Fibroblast of skin of left biceps (primary cell): ENCODE measurements around the gene TERT.
"Not testable (repeated sequence)": the region's sequence is repeated elsewhere in the genome, so short reads cannot be mapped to it uniquely, and the experiment has no call there.

Experiments
- DNase-seq, 2 experiments: peaks; one replicate each; pipeline ENCODE4 v3.0.0-alpha.2; 2013; ENCODE audit warnings: low read depth in 2 of 2

The TERT gene

GRCh38 chr5:1294835-1295649, at the start of gene TERT:
Gene TERT (minus strand): TSS chr5:1295068. CDS start chr5:1294989, 79 bp downstream.
- DNase-seq: no peak

DNA sequence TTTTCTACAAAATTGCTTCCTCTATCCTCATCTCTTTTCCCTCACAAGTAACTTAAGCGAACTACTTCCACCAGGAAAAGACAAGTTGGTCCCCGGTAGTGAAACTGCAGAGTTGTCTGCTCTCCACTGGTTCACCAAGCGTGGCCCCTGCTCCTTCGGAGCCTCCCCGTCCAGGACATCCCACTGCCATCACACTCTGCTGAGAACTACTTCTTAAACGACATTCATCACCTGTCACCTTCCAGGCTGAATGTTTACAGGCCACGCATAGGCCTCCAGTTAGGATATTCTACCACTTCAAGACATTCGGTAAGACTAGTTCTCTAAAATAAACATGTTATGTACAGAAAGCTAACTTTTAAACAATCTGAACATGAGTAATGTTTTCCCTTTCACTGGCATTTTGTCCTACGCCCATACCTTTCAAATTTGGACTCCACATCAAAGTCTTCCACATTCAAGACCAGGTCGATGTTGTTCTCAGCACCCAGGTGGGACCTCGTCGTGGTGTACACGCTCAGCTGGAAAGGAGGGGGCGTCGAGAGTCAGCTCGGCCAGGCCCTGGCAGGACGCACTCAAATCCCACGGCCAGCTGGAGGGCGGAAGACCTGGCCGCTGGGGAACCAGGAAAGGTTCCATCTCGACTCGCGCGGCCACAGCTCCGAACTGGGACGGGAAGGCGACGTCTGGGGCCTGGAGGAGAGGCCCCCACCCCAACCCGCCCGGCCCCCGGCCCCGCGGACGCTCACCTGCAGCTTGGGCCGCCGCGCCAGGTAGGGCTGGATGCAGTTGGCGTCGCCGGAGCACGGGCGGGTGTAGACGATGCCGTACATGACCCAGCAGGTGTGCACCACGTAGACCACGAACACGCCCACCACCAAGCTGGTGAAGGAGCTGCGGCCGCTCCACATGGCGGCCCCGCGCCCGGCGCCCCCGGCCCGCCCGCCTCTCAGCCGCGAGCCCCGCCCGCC, 49.3 kb upstream of the TERT start:
- no peak for DNase-seq

GRCh38 chr5:1343315-1343751, 48.5 kb upstream of the TERT start:
- no peak for DNase-seq

DNA sequence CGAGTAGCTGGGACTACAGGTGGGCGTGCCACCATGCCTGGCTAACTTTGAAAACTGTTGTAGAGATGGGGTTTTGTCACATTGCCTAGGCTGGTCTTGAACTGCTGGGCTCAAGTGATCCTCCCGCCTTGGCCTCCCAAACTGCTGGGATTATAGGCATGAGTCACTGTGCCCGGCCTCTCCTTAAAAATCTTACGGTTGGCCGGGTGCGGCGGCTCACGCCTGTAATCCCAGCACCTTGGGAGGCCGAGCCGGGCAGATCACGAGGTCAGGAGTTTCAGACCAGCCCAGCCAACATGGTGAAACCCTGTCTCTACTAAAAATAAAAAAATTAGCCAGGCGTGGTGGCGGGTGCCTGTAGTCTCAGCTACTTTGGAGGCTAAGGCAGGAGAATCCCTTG, 47.8 kb upstream of the TERT start:
- not testable (repeated sequence) for DNase-seq

DNA sequence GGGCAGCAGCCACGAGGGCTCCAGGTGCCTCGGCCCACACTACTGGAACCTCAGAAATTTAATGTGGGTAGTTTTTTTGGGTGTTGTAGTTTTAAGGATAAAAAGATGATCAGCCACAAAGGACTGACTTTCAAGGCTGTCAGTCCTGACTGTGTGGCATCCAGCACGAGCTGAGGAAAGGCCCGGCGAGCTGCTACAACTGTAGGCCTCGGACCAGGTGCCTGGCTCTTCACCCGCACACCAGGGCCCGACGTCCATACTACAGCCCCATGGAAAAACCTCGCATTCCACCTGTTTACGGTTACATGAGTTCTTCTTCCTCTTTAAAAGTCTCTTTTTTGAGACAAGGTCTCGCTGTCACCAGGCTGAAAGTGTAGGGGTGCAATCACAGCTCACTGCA, 47.4 kb upstream of the TERT start:
- DNase-seq: no peak

GRCh38 chr5:1341863-1342262, 47.0 kb upstream of the TERT start:
- no peak for DNase-seq

DNA sequence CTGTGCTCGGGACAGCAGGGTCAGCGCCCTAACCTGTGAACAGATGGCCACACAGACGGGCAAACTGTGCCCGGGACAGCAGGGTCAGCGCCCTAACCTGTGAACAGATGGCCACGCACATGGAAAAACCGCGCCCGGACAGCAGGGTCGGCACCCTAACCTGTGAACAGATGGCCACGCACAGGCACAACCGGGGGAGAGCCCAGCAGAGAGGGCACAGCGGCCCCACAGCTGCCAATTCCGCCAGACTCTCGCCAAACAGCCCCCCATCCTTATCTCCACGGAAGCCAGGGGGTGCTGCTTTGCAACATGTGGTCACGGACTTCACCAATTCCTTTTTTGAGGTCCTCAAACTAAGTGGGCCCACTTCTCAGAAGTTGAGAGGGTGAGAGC, 44.9 kb upstream of the TERT start:
- not testable (repeated sequence) for DNase-seq

GRCh38 chr5:1339139-1339817, 44.4 kb upstream of the TERT start:
- not testable (repeated sequence) for DNase-seq

DNA sequence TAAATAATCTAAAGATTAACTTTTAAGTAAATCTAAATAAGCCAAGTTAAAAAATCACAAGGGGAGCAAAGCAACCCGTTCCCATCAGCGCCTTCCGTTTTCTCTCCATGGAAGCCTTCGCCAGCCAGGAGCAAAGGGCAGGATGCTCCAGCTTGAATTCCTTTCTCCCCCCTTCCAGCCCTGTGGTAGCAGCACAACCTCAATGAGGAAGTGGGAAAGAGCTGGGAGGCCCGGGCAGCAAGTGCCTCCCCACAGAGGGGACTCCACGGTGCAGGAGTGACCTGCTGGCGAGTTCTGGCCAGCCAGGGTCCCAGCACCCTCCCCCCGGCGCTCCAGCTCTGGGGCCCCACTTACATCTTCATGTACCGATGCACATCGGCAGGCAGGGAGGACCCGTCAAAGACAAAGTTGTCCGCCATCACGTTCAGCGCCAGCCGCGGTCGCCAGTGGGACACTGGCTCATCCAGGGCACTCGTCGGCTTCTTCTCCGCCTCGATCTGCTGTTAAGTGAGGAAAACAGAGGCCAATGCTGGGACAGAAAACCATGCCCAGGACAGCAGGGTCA, 43.7 kb upstream of the TERT start:
- no peak for DNase-seq

DNA sequence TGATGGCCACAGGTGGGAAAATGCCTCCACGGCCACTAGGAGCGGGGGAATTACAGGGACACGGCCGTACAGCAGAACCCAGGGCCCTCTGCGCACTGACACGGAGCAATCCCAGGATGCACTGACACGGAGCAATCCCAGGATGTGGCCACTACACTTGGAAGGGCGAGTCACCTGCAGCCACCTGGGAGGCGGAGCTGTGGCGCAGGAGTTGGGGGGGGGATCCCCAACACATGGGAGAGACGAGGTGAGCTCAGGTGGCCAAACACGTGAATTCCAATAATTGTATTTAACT, 43.3 kb upstream of the TERT start:
- no peak for DNase-seq

- DNase-seq: no peak
Measured at GRCh38 chr5:1337489-1338195, 42.8 kb upstream of the TERT start.

DNA sequence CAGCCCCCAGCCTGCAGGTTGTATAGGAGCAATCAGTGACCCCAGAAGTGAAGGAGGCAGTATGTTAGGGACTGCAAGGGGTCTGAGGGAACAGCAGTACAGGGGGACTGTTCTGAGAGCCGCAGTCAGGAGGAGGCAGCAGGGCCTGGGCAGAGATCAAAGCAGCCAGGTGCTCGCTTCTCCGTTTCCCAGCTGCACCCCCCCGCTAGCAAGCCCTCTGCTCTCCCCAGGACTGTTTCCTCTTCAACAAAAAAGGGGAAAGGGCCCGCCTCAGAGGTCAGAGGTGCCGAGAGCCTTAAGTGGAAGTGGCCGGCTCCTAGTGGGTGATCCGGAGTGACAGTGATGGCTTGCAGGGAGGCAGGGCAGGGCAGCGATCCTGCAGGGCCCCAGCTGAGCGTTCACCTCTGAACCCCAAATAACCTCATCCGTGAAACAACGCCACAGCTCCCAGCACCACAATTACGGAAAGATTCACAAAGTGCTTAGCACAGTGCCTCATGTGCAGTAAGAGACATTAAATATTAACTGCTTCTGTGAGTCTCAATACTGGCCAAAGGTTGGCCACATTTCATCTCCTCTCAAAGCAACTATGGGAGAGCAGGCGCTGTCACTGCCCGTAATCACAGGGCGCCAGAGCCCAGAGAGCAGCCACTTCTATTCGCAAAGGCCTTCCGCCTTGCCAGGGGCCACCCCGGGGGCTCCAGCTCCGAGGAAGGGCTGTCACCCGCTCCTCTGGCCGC, 42.1 kb upstream of the TERT start:
- no peak for DNase-seq

- no peak for DNase-seq
Measured at GRCh38 chr5:1336106-1336561, 41.3 kb upstream of the TERT start.

- no peak for DNase-seq
Measured at GRCh38 chr5:1335540-1336095, 40.8 kb upstream of the TERT start.

GRCh38 chr5:1334831-1335539, 40.1 kb upstream of the TERT start:
- DNase-seq: no peak

GRCh38 chr5:1333986-1334385, 39.1 kb upstream of the TERT start:
- DNase-seq: no peak

GRCh38 chr5:1333286-1333685, 38.4 kb upstream of the TERT start:
- DNase-seq: not testable (repeated sequence)

DNA sequence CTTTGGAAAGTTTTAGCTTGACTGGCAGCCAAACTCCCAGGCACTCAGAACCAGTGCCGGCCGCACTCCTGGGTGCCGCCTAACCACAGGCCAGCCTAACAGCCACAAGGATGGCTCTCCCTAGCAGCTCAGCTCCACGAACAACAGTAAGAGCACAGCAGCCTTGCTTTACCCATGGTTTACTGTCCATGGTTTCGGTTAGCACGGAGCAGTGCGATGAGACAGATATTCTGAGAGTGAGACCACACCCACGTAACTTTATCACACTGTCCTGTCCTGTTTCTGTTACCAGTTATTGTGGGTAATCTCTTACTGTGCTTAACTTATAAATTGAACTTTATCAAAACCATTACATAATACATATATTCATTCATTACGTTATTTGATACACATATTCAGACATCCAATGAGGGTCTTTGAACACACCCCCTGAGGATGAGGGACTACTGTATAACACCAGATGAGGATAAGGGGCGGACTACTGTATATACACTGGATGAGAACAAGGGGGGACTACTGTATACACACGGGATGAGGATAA, 37.7 kb upstream of the TERT start:
- no peak for DNase-seq

- no peak for DNase-seq
Measured at GRCh38 chr5:1331861-1332405, 37.1 kb upstream of the TERT start.
